Measurements from ENCODE around the gene CNOT2.

GRCh38 chr12:70372881-70373280, 129.6 kb downstream of the CNOT2 start:
- TF ChIP-seq CTCF (IDR thresholded peaks at IDR 0.05): no peak
- TF ChIP-seq POLR2A (IDR thresholded peaks at IDR 0.05): no peak
